Fibroblast of lung (primary cell): ENCODE results near the gene NIBAN1. TPM values are rescaled to one million over a fixed set of nuclear protein-coding genes. Genes with fewer than 3 reads are reported as not detected.

Source experiments
- DNase-seq, 2 donors: peaks; one replicate each; pipeline versions ENCODE4 v3.0.0 to v3.0.0-alpha.2; 2010; ENCODE audit warnings: low read depth in 2 of 2
- H2AFZ ChIP-seq: 2 replicates; pipeline ENCODE4 v1.5.1; 2012; ENCODE audit warnings: low read length, control low read depth, inconsistent platforms
- H3K27ac ChIP-seq: 2 replicates; pipeline ENCODE4 v1.5.1; 2011; ENCODE audit warnings: low read length, control low read depth; ENCODE audit not compliant: insufficient read depth
- H3K27me3 ChIP-seq: 2 replicates; pipeline ENCODE4 v1.5.1; 2011; ENCODE audit warnings: mild to moderate bottlenecking, low read length; ENCODE audit not compliant: control insufficient read depth, insufficient read depth
- H3K36me3 ChIP-seq: 2 replicates; pipeline ENCODE4 v1.5.1; 2011; ENCODE audit warnings: low read length; ENCODE audit not compliant: control insufficient read depth, insufficient read depth
- H3K4me1 ChIP-seq: 2 replicates; pipeline ENCODE4 v1.5.1; 2011; ENCODE audit warnings: low read length; ENCODE audit not compliant: control insufficient read depth, insufficient read depth; ENCODE audit errors: extremely low read depth
- H3K4me2 ChIP-seq: 2 replicates; pipeline ENCODE4 v1.5.1; 2011; ENCODE audit warnings: low read length, control low read depth; ENCODE audit not compliant: insufficient read depth; ENCODE audit errors: extremely low read depth
- H3K4me3 ChIP-seq, 4 experiments: fragments of 200-600 bp in 1 of 4; sonication (generic) in 1 of 4; replicated peaks in 1 of 4; 2 replicates each; pipeline ENCODE4 v1.5.1; 2011 to 2016; ENCODE audit warnings: low read length in 4 of 4, low read depth in 3 of 4, mild to moderate bottlenecking in 3 of 4, control low read depth in 2 of 4, inconsistent platforms in 1 of 4, mixed read lengths in 1 of 4; ENCODE audit not compliant: insufficient read depth in 1 of 4; ENCODE audit errors: control extremely low read depth in 1 of 4
- H3K79me2 ChIP-seq: 2 replicates; pipeline ENCODE4 v1.5.1; 2012; ENCODE audit warnings: mild to moderate bottlenecking, low read length, inconsistent platforms; ENCODE audit not compliant: control insufficient read depth, insufficient read depth
- H3K9ac ChIP-seq: 2 replicates; pipeline ENCODE4 v1.5.1; 2011; ENCODE audit warnings: mild to moderate bottlenecking, low read length, control low read depth; ENCODE audit not compliant: insufficient read depth
- H3K9me3 ChIP-seq: 2 replicates; pipeline ENCODE4 v1.5.1; 2012; ENCODE audit warnings: low read depth, low read length; ENCODE audit not compliant: control insufficient read depth, insufficient read depth
- H4K20me1 ChIP-seq: 2 replicates; pipeline ENCODE4 v1.5.1; 2011; ENCODE audit warnings: low read length; ENCODE audit not compliant: control insufficient read depth, insufficient read depth; ENCODE audit errors: extremely low read depth
- EZH2 ChIP-seq: IDR thresholded peaks from 2 replicates; pipeline ENCODE4 v1.5.1; 2012; ENCODE audit warnings: low read length, control low read depth, mild to moderate bottlenecking; ENCODE audit errors: missing control alignments
- polyA plus RNA-seq, 2 donors: library from polyadenylated mRNA; depleted of rRNA in 1 of 2; stranded (reverse) in 1 of 2; unstranded in 1 of 2; fragments of >200 nt; gene quantifications; 2 replicates each; pipeline ENCODE4 v1.2.1, GENCODE V29; 2011 to 2012; ENCODE audit warnings: missing spikeins in 1 of 2
- total RNA-seq: library from RNA; depleted of rRNA; stranded (reverse); fragments of >200 nt; gene quantifications from 2 replicates; pipeline ENCODE4 v1.2.1, GENCODE V29; 2014
- TF ChIP-seq, protein P1 (sequence below), 2 donors: IDR thresholded peaks in 1 of 2; conservative IDR thresholded peaks in 1 of 2; 1 replicate in 1 of 2; 2 replicates in 1 of 2; pipeline ENCODE4 v1.5.1; 2011 to 2012; ENCODE audit warnings: low read length in 2 of 2, control low read depth in 1 of 2, inconsistent platforms in 1 of 2, low read depth in 1 of 2, mild to moderate bottlenecking in 1 of 2

The NIBAN1 gene
- total and polyA plus RNA-seq, 2 donors (not counting 1 experiment from before 2014, with no cell fraction given) = 11.9 to 122 TPM

DNA sequence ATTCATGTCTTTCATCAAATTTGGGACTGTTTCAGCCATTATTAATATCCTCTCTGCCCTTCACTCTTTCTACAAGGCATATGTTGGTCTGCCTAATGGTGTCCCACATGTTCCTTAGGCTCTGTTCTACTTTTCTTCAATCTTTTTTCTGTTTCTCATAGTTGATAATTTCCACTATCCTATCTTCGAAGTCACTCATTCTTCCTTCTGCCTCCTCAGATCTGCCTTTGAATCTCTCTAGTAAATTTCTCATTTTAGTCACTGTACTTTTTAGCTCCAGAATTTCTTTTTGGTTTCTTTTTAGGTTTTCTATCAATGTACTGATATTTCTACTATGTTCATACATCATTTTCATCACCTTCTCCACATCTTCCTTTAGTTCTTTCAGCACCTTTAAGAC is 20.0 kb upstream of the NIBAN1 start:
- no peak for TF ChIP-seq EZH2
- TF ChIP-seq, protein P1, sequence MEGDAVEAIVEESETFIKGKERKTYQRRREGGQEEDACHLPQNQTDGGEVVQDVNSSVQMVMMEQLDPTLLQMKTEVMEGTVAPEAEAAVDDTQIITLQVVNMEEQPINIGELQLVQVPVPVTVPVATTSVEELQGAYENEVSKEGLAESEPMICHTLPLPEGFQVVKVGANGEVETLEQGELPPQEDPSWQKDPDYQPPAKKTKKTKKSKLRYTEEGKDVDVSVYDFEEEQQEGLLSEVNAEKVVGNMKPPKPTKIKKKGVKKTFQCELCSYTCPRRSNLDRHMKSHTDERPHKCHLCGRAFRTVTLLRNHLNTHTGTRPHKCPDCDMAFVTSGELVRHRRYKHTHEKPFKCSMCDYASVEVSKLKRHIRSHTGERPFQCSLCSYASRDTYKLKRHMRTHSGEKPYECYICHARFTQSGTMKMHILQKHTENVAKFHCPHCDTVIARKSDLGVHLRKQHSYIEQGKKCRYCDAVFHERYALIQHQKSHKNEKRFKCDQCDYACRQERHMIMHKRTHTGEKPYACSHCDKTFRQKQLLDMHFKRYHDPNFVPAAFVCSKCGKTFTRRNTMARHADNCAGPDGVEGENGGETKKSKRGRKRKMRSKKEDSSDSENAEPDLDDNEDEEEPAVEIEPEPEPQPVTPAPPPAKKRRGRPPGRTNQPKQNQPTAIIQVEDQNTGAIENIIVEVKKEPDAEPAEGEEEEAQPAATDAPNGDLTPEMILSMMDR (conservative IDR thresholded peaks at IDR 0.05 in 1 of 2, IDR thresholded peaks at IDR 0.05 in 1 of 2; ENCODE audit: low read depth in 1 of 2, low read length in 2 of 2) = no peak
- Histone ChIP-seq H3K9me3 (no peaks in the 10 kb centered on the region), H2AFZ (no peak overlapping the region), H3K79me2 (no peaks in the 10 kb centered on the region), H3K4me2 (no peak overlapping the region), H3K36me3 (no peaks in the 10 kb centered on the region), H4K20me1 (no peaks in the 10 kb centered on the region), H3K27me3 (no peaks in the 10 kb centered on the region), H3K9ac (no peak overlapping the region), H3K4me3 (no peak overlapping the region), H3K4me1 (no peaks in the 10 kb centered on the region), H3K27ac (no peak overlapping the region)
- DNase-seq = no peak

DNA sequence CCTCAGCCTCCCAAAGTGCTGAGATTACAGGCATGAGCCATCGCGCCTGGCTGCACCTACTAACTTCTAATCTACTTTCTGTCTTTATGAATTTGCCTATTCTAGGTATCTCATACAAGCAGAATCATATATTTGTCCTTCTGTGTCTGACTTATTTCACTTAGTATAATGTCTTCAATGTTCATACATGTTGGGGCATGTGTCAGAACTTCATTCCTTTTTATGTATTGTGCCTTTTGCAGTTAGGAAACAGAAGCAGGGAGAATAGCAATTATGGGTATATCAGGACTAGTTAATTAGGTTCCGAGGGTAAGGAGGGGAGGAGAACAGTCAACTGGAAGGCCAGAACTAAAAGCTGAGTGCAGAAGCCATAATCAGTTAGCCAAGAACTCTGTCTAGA is 18.0 kb upstream of the NIBAN1 start:
- Histone ChIP-seq H3K9ac (no peak overlapping the region), H3K4me3 (no peak overlapping the region), H3K79me2 (no peaks in the 10 kb centered on the region), H3K4me1 (no peaks in the 10 kb centered on the region), H3K36me3 (no peaks in the 10 kb centered on the region), H2AFZ (no peak overlapping the region), H3K27me3 (no peaks in the 10 kb centered on the region), H4K20me1 (no peaks in the 10 kb centered on the region), H3K27ac (no peak overlapping the region), H3K9me3 (no peaks in the 10 kb centered on the region), H3K4me2 (no peak overlapping the region)
- DNase-seq = no peak
- TF ChIP-seq EZH2 = no peak
- TF ChIP-seq, protein P1 (conservative IDR thresholded peaks at IDR 0.05 in 1 of 2, IDR thresholded peaks at IDR 0.05 in 1 of 2; ENCODE audit: low read depth in 1 of 2, low read length in 2 of 2) = no peak

DNA sequence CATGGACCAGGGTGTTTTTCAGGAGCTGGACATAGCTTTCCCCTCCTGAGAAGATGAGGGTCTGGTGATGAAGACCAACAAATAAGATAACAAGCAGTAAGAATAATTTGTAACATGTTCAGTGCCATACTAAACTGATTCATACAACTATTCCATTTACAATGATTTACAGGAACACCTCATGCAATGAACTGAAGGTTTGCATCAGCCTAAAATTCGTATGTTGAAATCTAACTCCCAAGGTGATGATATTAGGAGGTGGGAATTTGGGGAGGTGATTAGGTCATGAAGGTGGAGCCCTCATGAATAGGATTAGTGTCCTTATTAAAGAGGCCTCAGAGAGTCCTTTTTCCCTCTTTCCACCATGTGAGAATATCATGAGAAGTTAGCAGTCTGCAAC is 15.9 kb upstream of the NIBAN1 start:
- Histone ChIP-seq H3K79me2 (no peaks in the 10 kb centered on the region), H3K9me3 (no peaks in the 10 kb centered on the region), H3K36me3 (no peaks in the 10 kb centered on the region), H4K20me1 (no peaks in the 10 kb centered on the region), H3K4me1 (no peaks in the 10 kb centered on the region), H3K27me3 (no peaks in the 10 kb centered on the region), H3K27ac (no peak overlapping the region), H2AFZ (no peak overlapping the region), H3K9ac (no peak overlapping the region), H3K4me3 (no peak overlapping the region), H3K4me2 (no peak overlapping the region)
- no peak for TF ChIP-seq EZH2
- TF ChIP-seq, protein P1 (conservative IDR thresholded peaks at IDR 0.05 in 1 of 2, IDR thresholded peaks at IDR 0.05 in 1 of 2; ENCODE audit: low read depth in 1 of 2, low read length in 2 of 2) = no peak
- no peak for DNase-seq
